GM23338 (cell line): Measurements from ENCODE around the gene PDE7B. TPM values are rescaled to one million over a fixed set of nuclear protein-coding genes. Genes with fewer than 3 reads are reported as not detected.

Experiments used
- ATAC-seq: fragments of 200-7000 bp; cut with Tn5 transposase; 3 replicates; pipeline ENCODE4 v1.9.1; 2020
- DNase-seq: peaks from one replicate; pipeline ENCODE4 v3.0.0-alpha.2; 2015; ENCODE audit warnings: low spot score
- H2AFZ ChIP-seq: fragments of 200-600 bp; sonication (generic); 2 replicates; pipeline ENCODE4 v1.8.0; 2016; ENCODE audit warnings: antibody characterized with exemption, mild to moderate bottlenecking, moderate library complexity
- H3F3A ChIP-seq: fragments of 200-600 bp; sonication (generic); replicated peaks from 2 replicates; pipeline ENCODE4 v1.8.0; 2017; ENCODE audit warnings: antibody characterized with exemption, mixed run types, low read depth
- H3K27ac ChIP-seq: fragments of 200-600 bp; sonication (generic); 2 replicates; pipeline ENCODE4 v1.6.1; 2016; ENCODE audit warnings: low read depth
- H3K27me3 ChIP-seq: fragments of 200-600 bp; sonication (generic); 2 replicates; pipeline ENCODE4 v1.8.0; 2016; ENCODE audit warnings: mild to moderate bottlenecking, mixed run types, moderate library complexity; ENCODE audit not compliant: insufficient read depth
- H3K36me3 ChIP-seq: fragments of 200-600 bp; sonication (generic); 2 replicates; pipeline ENCODE4 v1.8.0; 2016; ENCODE audit warnings: mild to moderate bottlenecking; ENCODE audit not compliant: insufficient read depth
- H3K4me1 ChIP-seq: fragments of 200-600 bp; sonication (generic); 2 replicates; pipeline ENCODE4 v1.8.0; 2016; ENCODE audit warnings: mild to moderate bottlenecking, moderate library complexity; ENCODE audit not compliant: insufficient read depth
- H3K4me2 ChIP-seq: fragments of 200-600 bp; sonication (generic); 2 replicates; pipeline ENCODE4 v1.7.1; 2017; ENCODE audit warnings: mixed run types
- H3K4me3 ChIP-seq: fragments of 200-600 bp; sonication (generic); 2 replicates; pipeline ENCODE4 v1.6.1; 2016; ENCODE audit warnings: mixed run types
- H3K79me2 ChIP-seq: fragments of 200-600 bp; sonication (generic); replicated peaks from 2 replicates; pipeline ENCODE4 v1.8.0; 2017; ENCODE audit warnings: mild to moderate bottlenecking; ENCODE audit not compliant: insufficient read depth
- H3K9me2 ChIP-seq: fragments of 200-600 bp; sonication (generic); 2 replicates; pipeline ENCODE4 v1.8.0; 2017; ENCODE audit not compliant: insufficient read depth
- H4K20me1 ChIP-seq: fragments of 200-600 bp; sonication (generic); replicated peaks from 2 replicates; pipeline ENCODE4 v1.8.0; 2017; ENCODE audit warnings: mild to moderate bottlenecking; ENCODE audit not compliant: insufficient read depth
- H3K27ac Mint-ChIP-seq: 2 replicates; pipeline ENCODE4 v1.8.0; 2020; ENCODE audit warnings: inconsistent platforms, mild to moderate bottlenecking, moderate library complexity, mixed read lengths
- H3K27me3 Mint-ChIP-seq: 3 replicates; pipeline ENCODE4 v1.8.0; 2022; ENCODE audit warnings: low read depth, mild to moderate bottlenecking, moderate library complexity, mixed read lengths, inconsistent platforms; ENCODE audit not compliant: insufficient read depth, poor library complexity
- H3K36me3 Mint-ChIP-seq: 3 replicates; pipeline ENCODE4 v1.8.0; 2021; ENCODE audit warnings: low read depth, mild to moderate bottlenecking, inconsistent platforms, moderate library complexity, mixed read lengths
- H3K4me1 Mint-ChIP-seq: 3 replicates; pipeline ENCODE4 v1.8.0; 2020; ENCODE audit warnings: mild to moderate bottlenecking, inconsistent platforms, mixed read lengths
- H3K4me3 Mint-ChIP-seq: 3 replicates; pipeline ENCODE4 v1.8.0; 2021; ENCODE audit warnings: moderate library complexity, mild to moderate bottlenecking, inconsistent platforms, mixed read lengths
- H3K9me3 Mint-ChIP-seq: 3 replicates; pipeline ENCODE4 v1.8.0; 2020; ENCODE audit warnings: moderate library complexity, mild to moderate bottlenecking, inconsistent platforms, mixed read lengths
- CREB1 ChIP-seq: fragments of 250-450 bp; sonication (Bioruptor Pico); IDR thresholded peaks from 2 replicates; pipeline ENCODE4 v1.5.0; 2020; ENCODE audit warnings: low read depth, mild to moderate bottlenecking, moderate library complexity
- EZH2 ChIP-seq: fragments of 200-600 bp; sonication (generic); IDR thresholded peaks from one replicate; pipeline ENCODE4 v1.8.0; 2017; ENCODE audit warnings: antibody characterized with exemption, mild to moderate bottlenecking, low read depth; ENCODE audit not compliant: unreplicated experiment
- EZH2phosphoT487 ChIP-seq: fragments of 200-600 bp; sonication (generic); IDR thresholded peaks from one replicate; pipeline ENCODE4 v1.8.1; 2018; ENCODE audit warnings: antibody characterized with exemption; ENCODE audit not compliant: unreplicated experiment
- NANOG ChIP-seq: IDR thresholded peaks from 2 replicates; pipeline ENCODE4 v1.6.1; 2016; ENCODE audit warnings: antibody characterized with exemption, borderline replicate concordance
- STAT1 ChIP-seq: IDR thresholded peaks from one replicate; pipeline ENCODE4 v1.6.1; 2016; ENCODE audit warnings: antibody characterized with exemption; ENCODE audit not compliant: unreplicated experiment
- polyA plus RNA-seq: library from polyadenylated mRNA; unstranded; fragments of >200 nt; fragmentation: Nextera tagmentation; extraction: Ambion mirVana; gene quantifications from 2 replicates; pipeline ENCODE4 v1.2.1, GENCODE V29; 2016
- total RNA-seq: library from RNA; depleted of rRNA; stranded (reverse); fragments of >200 nt; shearing (Covaris generic); gene quantifications from 2 replicates; pipeline ENCODE4 v1.2.3, GENCODE V29; 2014
- TF ChIP-seq, protein P1 (sequence below): fragments of 250-450 bp; sonication (Bioruptor Pico); IDR thresholded peaks from 2 replicates; pipeline ENCODE4 v1.5.0; 2020; ENCODE audit warnings: mild to moderate bottlenecking, moderate library complexity
- TF ChIP-seq, protein P2 (sequence below): IDR thresholded peaks from one replicate; pipeline ENCODE4 v1.6.1; 2018; ENCODE audit warnings: antibody characterized with exemption; ENCODE audit not compliant: unreplicated experiment
- TF ChIP-seq, protein P3 (sequence below): IDR thresholded peaks from 2 replicates; pipeline ENCODE4 v1.6.1; 2016; ENCODE audit warnings: antibody characterized with exemption
- TF ChIP-seq, protein P4 (sequence below), 2 experiments: fragments of 200-600 bp in 1 of 2; sonication (generic) in 1 of 2; conservative IDR thresholded peaks; 2 replicates each; pipeline versions ENCODE4 v1.5.1 to v1.6.1; 2016 to 2017; ENCODE audit warnings: antibody characterized with exemption in 2 of 2, low read depth in 2 of 2, mild to moderate bottlenecking in 2 of 2, moderate library complexity in 1 of 2

Gene PDE7B
- total and polyA plus RNA-seq, 2 experiments from 2014 or later = 0.07 TPM; not detected in 1

DNA sequence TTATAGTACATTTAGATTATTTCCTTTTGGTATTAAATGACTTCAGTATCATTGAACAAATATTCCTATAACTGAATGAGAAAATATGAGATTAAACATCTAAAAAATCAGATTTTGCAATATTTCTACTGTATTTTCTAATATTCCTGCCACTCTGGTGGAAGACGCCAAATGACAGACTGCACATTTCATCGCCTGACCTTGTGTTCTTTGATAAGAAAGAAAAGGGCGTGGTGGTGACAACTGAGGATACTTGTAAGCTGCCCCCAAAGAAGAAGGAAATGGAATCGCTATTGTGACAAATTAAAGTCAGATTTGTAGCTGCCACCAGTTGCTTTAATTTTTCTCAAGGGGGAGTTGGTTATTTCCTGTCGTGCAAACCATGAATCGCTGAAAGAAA lies 267.3 kb downstream of the PDE7B start (continued):
- TF ChIP-seq, protein P1, sequence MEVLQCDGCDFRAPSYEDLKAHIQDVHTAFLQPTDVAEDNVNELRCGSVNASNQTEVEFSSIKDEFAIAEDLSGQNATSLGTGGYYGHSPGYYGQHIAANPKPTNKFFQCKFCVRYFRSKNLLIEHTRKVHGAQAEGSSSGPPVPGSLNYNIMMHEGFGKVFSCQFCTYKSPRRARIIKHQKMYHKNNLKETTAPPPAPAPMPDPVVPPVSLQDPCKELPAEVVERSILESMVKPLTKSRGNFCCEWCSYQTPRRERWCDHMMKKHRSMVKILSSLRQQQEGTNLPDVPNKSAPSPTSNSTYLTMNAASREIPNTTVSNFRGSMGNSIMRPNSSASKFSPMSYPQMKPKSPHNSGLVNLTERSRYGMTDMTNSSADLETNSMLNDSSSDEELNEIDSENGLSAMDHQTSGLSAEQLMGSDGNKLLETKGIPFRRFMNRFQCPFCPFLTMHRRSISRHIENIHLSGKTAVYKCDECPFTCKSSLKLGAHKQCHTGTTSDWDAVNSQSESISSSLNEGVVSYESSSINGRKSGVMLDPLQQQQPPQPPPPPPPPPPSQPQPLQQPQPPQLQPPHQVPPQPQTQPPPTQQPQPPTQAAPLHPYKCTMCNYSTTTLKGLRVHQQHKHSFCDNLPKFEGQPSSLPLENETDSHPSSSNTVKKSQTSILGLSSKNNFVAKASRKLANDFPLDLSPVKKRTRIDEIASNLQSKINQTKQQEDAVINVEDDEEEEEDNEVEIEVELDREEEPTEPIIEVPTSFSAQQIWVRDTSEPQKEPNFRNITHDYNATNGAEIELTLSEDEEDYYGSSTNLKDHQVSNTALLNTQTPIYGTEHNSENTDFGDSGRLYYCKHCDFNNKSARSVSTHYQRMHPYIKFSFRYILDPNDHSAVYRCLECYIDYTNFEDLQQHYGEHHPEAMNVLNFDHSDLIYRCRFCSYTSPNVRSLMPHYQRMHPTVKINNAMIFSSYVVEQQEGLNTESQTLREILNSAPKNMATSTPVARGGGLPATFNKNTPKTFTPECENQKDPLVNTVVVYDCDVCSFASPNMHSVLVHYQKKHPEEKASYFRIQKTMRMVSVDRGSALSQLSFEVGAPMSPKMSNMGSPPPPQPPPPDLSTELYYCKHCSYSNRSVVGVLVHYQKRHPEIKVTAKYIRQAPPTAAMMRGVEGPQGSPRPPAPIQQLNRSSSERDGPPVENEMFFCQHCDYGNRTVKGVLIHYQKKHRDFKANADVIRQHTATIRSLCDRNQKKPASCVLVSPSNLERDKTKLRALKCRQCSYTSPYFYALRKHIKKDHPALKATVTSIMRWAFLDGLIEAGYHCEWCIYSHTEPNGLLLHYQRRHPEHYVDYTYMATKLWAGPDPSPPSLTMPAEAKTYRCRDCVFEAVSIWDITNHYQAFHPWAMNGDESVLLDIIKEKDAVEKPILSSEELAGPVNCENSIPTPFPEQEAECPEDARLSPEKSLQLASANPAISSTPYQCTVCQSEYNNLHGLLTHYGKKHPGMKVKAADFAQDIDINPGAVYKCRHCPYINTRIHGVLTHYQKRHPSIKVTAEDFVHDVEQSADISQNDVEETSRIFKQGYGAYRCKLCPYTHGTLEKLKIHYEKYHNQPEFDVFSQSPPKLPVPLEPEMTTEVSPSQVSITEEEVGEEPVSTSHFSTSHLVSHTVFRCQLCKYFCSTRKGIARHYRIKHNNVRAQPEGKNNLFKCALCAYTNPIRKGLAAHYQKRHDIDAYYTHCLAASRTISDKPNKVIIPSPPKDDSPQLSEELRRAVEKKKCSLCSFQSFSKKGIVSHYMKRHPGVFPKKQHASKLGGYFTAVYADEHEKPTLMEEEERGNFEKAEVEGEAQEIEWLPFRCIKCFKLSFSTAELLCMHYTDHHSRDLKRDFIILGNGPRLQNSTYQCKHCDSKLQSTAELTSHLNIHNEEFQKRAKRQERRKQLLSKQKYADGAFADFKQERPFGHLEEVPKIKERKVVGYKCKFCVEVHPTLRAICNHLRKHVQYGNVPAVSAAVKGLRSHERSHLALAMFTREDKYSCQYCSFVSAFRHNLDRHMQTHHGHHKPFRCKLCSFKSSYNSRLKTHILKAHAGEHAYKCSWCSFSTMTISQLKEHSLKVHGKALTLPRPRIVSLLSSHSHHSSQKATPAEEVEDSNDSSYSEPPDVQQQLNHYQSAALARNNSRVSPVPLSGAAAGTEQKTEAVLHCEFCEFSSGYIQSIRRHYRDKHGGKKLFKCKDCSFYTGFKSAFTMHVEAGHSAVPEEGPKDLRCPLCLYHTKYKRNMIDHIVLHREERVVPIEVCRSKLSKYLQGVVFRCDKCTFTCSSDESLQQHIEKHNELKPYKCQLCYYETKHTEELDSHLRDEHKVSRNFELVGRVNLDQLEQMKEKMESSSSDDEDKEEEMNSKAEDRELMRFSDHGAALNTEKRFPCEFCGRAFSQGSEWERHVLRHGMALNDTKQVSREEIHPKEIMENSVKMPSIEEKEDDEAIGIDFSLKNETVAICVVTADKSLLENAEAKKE (CRISPR knock-in tag) = no peak

DNA sequence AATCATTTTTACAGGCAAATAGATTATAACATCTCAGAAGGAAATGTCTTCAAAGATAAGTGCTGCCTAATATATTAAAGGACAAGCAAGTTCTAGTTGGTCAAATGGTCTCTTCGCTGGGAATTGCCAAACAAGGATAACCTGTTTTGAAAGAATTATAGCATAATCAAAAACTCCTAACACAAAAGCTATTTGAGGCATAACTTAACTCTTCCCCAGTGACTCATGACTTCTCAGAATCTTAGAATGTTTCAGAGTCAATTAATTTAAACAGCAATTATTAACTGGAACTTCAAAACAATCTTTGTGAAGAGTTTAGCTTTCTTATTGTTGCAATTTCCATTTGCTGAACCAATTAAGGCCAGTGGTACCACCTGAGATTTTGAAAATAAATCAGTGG lies 272.0 kb downstream of the PDE7B start:
- Mint-ChIP-seq H3K4me3 (no peak overlapping the region), H3K27me3 (no peaks in the 10 kb centered on the region), H3K36me3 (no peaks in the 10 kb centered on the region), H3K4me1 (peaks cover 2% of the 10 kb centered on the region), H3K9me3 (no peaks in the 10 kb centered on the region), H3K27ac (no peak overlapping the region)
- Histone ChIP-seq H3F3A (no peaks in the 10 kb centered on the region), H3K4me1 (no peaks in the 10 kb centered on the region), H3K27me3 (no peaks in the 10 kb centered on the region), H4K20me1 (no peaks in the 10 kb centered on the region), H3K9me2 (0 out of 2 replicates have a peak, but pooled peaks cover 14% of the 10 kb centered on the region), H3K27ac (no peak overlapping the region), H3K79me2 (no peaks in the 10 kb centered on the region), H3K4me3 (no peak overlapping the region), H3K4me2 (no peak overlapping the region), H3K36me3 (no peaks in the 10 kb centered on the region), H2AFZ (no peak overlapping the region)
- no peak for ATAC-seq
- DNase-seq = no peak
- no peak for TF ChIP-seq NANOG
- TF ChIP-seq EZH2 = no peak
- TF ChIP-seq, protein P2, sequence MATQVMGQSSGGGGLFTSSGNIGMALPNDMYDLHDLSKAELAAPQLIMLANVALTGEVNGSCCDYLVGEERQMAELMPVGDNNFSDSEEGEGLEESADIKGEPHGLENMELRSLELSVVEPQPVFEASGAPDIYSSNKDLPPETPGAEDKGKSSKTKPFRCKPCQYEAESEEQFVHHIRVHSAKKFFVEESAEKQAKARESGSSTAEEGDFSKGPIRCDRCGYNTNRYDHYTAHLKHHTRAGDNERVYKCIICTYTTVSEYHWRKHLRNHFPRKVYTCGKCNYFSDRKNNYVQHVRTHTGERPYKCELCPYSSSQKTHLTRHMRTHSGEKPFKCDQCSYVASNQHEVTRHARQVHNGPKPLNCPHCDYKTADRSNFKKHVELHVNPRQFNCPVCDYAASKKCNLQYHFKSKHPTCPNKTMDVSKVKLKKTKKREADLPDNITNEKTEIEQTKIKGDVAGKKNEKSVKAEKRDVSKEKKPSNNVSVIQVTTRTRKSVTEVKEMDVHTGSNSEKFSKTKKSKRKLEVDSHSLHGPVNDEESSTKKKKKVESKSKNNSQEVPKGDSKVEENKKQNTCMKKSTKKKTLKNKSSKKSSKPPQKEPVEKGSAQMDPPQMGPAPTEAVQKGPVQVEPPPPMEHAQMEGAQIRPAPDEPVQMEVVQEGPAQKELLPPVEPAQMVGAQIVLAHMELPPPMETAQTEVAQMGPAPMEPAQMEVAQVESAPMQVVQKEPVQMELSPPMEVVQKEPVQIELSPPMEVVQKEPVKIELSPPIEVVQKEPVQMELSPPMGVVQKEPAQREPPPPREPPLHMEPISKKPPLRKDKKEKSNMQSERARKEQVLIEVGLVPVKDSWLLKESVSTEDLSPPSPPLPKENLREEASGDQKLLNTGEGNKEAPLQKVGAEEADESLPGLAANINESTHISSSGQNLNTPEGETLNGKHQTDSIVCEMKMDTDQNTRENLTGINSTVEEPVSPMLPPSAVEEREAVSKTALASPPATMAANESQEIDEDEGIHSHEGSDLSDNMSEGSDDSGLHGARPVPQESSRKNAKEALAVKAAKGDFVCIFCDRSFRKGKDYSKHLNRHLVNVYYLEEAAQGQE = no peak
- TF ChIP-seq, protein P3, sequence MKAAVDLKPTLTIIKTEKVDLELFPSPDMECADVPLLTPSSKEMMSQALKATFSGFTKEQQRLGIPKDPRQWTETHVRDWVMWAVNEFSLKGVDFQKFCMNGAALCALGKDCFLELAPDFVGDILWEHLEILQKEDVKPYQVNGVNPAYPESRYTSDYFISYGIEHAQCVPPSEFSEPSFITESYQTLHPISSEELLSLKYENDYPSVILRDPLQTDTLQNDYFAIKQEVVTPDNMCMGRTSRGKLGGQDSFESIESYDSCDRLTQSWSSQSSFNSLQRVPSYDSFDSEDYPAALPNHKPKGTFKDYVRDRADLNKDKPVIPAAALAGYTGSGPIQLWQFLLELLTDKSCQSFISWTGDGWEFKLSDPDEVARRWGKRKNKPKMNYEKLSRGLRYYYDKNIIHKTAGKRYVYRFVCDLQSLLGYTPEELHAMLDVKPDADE = no peak
- TF ChIP-seq, protein P4, sequence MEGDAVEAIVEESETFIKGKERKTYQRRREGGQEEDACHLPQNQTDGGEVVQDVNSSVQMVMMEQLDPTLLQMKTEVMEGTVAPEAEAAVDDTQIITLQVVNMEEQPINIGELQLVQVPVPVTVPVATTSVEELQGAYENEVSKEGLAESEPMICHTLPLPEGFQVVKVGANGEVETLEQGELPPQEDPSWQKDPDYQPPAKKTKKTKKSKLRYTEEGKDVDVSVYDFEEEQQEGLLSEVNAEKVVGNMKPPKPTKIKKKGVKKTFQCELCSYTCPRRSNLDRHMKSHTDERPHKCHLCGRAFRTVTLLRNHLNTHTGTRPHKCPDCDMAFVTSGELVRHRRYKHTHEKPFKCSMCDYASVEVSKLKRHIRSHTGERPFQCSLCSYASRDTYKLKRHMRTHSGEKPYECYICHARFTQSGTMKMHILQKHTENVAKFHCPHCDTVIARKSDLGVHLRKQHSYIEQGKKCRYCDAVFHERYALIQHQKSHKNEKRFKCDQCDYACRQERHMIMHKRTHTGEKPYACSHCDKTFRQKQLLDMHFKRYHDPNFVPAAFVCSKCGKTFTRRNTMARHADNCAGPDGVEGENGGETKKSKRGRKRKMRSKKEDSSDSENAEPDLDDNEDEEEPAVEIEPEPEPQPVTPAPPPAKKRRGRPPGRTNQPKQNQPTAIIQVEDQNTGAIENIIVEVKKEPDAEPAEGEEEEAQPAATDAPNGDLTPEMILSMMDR (conservative IDR thresholded peaks at IDR 0.05; ENCODE audit: low read depth in 2 of 2) = no peak
- TF ChIP-seq STAT1 = no peak
- TF ChIP-seq EZH2phosphoT487 = no peak
- no peak for TF ChIP-seq CREB1 (CRISPR knock-in tag)
